Measurements from ENCODE around the gene DGKD. TPM values are rescaled to one million over a fixed set of nuclear protein-coding genes. Genes with fewer than 3 reads are reported as not detected.
"Not testable (repeated sequence)": the region's sequence is repeated elsewhere in the genome, so short reads cannot be mapped to it uniquely, and the experiment has no call there.

Gene DGKD
- total RNA-seq, 1 donor from 2014 or later = 20.7 TPM

- DNase-seq (ENCODE audit: low read depth) = peak; percentile 71
These were observed 32.2 kb downstream of the DGKD start for GRCh38 chr2:233386382-233387041.

- DNase-seq (ENCODE audit: low read depth) = no peak
These were observed 32.9 kb downstream of the DGKD start for GRCh38 chr2:233387225-233387624.

- DNase-seq (ENCODE audit: low read depth) = peak; percentile 50
These were observed 33.6 kb downstream of the DGKD start for GRCh38 chr2:233387667-233388528.

GRCh38 chr2:233389601-233390125 is 35.4 kb downstream of the DGKD start:
- no peak for DNase-seq (ENCODE audit: low read depth)

GRCh38 chr2:233395687-233396086 is 41.4 kb downstream of the DGKD start:
- DNase-seq (ENCODE audit: low read depth) = no peak

- not testable (repeated sequence) for DNase-seq (ENCODE audit: low read depth)
These were observed 42.7 kb downstream of the DGKD start for GRCh38 chr2:233396726-233397665.

GRCh38 chr2:233399306-233400225 is 45.3 kb downstream of the DGKD start:
- no peak for DNase-seq (ENCODE audit: low read depth)

- no peak for DNase-seq (ENCODE audit: low read depth)
These were observed 46.0 kb downstream of the DGKD start for GRCh38 chr2:233400341-233400740.

GRCh38 chr2:233400961-233401360 is 46.7 kb downstream of the DGKD start:
- no peak for DNase-seq (ENCODE audit: low read depth)

- no peak for DNase-seq (ENCODE audit: low read depth)
These were observed 48.1 kb downstream of the DGKD start for GRCh38 chr2:233402346-233402745.

GRCh38 chr2:233402789-233403188 is 48.5 kb downstream of the DGKD start:
- DNase-seq (ENCODE audit: low read depth) = no peak

- peak; percentile 53 for DNase-seq (ENCODE audit: low read depth)
These were observed 49.9 kb downstream of the DGKD start for GRCh38 chr2:233404222-233404621.

- DNase-seq (ENCODE audit: low read depth) = no peak
These were observed 52.6 kb downstream of the DGKD start for GRCh38 chr2:233406865-233407264.

- no peak for DNase-seq (ENCODE audit: low read depth)
These were observed 53.5 kb downstream of the DGKD start for GRCh38 chr2:233407771-233408181.

GRCh38 chr2:233408366-233409285 is 54.3 kb downstream of the DGKD start:
- DNase-seq (ENCODE audit: low read depth) = no peak

- no peak for DNase-seq (ENCODE audit: low read depth)
These were observed 55.1 kb downstream of the DGKD start for GRCh38 chr2:233409286-233409991.

GRCh38 chr2:233410196-233410760 is 56.0 kb downstream of the DGKD start:
- DNase-seq (ENCODE audit: low read depth) = no peak

GRCh38 chr2:233411162-233411561 is 56.9 kb downstream of the DGKD start:
- DNase-seq (ENCODE audit: low read depth) = no peak

- no peak for DNase-seq (ENCODE audit: low read depth)
These were observed 58.1 kb downstream of the DGKD start for GRCh38 chr2:233412405-233412804.

Measured in renal cortical epithelial cell (primary cell).